Activated effector memory CD4-positive, alpha-beta T cell treated with anti-CD3 and anti-CD28 coated beads, Interleukin-2, amount 50 U/mL, for 16 hours (primary cell): ENCODE data around the gene COL27A1.
"Not testable (repeated sequence)": the region's sequence is repeated elsewhere in the genome, so short reads cannot be mapped to it uniquely, and the experiment has no call there.

ENCODE experiments used
- DNase-seq: peaks from one replicate; pipeline ENCODE4 v3.0.0-alpha.2; 2020

COL27A1 gene

DNA sequence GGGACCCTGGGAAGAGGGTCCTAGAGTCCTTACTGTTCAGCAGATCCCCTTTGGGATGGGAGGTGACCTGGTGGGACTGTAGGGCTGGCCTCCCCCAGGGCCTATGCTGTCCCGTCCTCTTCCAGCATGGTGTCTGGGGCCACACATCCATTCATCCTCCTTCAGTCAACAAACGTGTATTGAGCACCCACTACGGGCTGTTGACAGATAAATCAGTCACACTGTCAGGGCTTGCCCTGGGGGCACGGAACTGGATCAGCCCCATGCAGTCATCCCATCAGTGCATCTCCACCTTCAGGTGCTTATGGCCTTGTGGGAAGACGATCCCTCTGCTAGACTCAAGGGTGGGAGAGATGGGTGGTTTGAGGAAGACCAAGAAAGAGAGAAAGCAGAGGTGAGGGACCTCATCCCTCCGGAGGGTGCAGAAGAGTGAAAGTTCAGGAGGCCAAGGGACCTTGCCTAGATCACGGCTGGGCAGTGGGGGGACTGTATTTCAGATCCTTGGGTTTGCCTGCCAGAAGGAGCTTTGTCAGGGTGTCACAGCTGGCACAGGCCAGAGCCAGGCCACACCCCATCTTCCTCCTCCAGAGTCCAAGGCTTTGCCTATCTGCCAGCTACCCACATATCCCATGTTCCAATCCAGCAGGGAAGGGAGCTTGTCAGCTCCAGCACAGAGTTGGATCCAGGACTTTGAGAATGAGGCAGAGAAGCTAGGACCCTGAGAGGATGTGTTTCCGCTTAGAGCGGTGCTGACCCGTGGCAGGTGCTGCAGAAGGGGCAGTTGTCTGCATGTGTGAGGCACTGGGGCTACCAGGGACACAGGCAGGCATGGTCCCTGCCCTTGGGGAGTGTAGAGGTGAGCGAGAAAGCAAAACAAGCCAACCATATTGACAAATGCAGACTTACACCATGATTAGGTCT, 30.5 kb downstream of the COL27A1 start:
- no peak for DNase-seq

GRCh38 chr9:114186605-114187289, 31.4 kb downstream of the COL27A1 start:
- no peak for DNase-seq

GRCh38 chr9:114187827-114188226, 32.5 kb downstream of the COL27A1 start:
- DNase-seq = no peak

GRCh38 chr9:114189823-114190562, 34.7 kb downstream of the COL27A1 start:
- DNase-seq = no peak

GRCh38 chr9:114190563-114190905, 35.2 kb downstream of the COL27A1 start:
- DNase-seq = no peak

GRCh38 chr9:114191402-114191801, 36.1 kb downstream of the COL27A1 start:
- DNase-seq = not testable (repeated sequence)

DNA sequence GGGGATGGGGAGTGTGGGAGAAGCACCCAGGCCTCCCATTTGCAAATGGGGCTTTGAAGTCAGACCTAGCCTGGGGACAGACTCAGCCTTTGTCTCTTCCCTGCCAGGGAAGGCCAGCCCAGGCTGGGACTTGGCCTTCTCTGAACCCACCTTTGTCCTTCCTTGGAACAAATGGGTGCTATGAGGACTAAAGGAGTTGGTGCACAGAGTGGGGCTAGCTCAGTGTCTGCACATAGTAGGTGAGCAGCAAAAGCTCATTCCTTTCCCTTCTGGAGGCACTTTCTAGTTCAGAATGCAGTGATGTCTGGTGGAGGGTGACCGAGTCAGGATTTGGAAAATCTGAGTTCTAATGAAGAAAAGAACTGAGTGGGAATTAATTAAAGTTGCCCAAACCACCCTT, 37.2 kb downstream of the COL27A1 start:
- DNase-seq = no peak

- DNase-seq = no peak
Measured at GRCh38 chr9:114193090-114193489, 37.8 kb downstream of the COL27A1 start.

- DNase-seq = no peak
Measured at GRCh38 chr9:114196117-114196516, 40.8 kb downstream of the COL27A1 start.

DNA sequence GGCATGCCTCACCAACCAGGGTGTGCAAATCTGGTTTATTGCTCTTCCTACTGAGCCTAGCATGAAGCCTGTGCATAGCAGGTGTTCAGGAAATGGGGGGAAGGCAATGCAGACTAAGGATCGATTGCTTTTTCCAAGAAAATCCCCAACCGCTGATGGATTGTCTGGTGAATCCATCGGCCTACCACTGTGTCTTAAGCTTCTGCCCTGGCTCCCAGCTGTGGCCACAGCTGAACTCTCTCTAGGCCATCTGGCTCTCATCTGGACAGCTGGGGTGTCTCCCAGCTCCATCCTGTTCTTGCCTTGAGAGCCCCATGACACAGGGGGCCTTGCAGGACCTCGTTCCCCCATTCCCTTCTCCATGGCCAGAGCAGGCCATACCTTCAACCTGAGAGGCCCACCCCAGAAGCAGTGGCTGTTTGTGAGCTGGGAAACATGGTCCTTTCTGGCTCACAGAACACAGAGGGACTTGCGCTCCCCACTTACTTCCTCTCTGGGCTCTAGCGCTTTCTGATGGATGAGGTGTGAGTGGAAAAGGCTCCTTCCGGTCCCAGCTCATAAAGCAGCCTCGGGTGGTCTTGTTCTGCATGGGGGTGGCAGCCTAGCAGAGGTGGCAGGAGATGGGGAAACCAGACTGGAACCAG, 41.8 kb downstream of the COL27A1 start:
- no peak for DNase-seq

GRCh38 chr9:114198249-114199040, 43.1 kb downstream of the COL27A1 start:
- no peak for DNase-seq

- DNase-seq = no peak
Measured at GRCh38 chr9:114200721-114201300, 45.5 kb downstream of the COL27A1 start.

- no peak for DNase-seq
Measured at GRCh38 chr9:114202396-114202795, 47.1 kb downstream of the COL27A1 start.

DNA sequence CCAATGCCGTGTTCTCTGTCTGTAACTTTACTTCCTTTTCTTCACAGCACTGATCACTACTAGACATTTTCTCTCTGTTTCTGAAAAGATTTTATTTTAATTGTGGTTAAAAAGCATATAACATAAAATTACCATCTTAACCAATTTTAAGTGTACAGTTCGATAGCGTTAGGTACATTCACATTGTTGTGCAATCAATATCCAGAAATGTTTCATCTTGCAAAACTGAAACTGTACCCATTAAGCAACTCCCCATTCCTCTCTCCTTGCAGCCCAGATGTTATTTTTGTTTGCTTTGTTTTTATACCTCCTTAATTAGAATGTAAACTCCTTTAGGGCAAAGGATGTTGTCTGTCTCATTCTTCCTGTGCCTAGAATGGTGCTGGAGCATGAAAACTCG, 47.5 kb downstream of the COL27A1 start:
- no peak for DNase-seq

GRCh38 chr9:114203410-114204140, 48.2 kb downstream of the COL27A1 start:
- no peak for DNase-seq

DNA sequence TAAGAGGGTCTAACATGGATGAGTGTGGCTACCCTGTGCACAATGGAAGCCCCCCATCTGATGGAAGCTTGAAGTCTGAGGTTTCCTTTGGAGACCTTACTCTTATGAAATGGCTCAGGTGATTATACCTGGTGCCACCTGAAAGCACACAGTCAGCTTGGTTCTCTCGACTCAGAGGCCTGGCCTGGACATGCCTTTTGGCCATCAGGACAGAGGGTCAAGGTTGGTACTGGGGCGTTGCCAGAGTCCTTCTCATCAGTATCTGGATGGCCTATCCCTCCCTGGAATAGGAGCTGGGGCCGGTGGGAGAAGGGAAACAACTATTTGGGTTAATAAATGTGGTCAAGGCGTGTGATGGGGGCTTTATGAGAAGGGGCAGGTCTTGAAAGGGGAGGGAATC, 48.9 kb downstream of the COL27A1 start:
- DNase-seq = no peak

DNA sequence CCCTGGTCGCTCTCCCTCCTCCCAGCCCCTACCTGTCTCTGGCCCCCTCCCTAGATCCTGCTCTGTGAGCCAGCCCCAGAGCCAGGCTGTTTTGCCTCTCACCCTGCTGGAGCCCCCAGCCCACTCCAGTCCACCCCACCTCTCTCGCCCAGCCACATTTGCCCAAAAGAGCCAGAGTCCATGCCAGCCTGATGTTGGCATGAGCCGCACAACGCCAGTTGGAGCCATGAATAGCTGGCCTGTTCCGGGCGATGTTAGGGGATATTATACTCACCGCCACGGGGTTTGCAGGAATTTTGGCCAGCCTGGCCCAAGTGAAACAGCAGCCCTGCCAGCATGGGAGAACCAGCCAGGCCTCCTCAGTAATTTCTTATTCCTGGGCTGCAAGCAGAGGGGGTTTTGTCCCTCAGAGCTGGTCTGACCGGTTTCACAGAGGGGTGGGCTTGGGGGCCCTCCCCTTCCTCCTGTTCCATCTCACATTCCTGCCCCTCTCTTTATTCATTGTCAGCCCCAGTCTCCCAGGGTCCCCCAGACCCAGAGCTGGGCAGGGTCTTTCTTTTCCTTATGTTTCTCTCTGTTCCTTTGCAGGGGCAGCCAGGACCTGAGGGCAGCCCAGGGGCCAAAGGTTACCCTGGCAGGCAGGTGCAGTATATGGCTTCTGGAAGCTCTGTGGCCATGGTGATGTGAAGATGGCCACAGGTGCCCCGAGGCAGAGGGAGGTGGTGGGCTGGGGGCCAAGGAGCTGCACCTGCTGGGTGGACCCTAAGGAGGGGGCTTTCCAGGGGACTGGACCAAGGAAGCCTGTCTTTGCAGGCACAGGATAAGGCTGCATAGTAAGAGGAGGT, 50.1 kb downstream of the COL27A1 start:
- no peak for DNase-seq

DNA sequence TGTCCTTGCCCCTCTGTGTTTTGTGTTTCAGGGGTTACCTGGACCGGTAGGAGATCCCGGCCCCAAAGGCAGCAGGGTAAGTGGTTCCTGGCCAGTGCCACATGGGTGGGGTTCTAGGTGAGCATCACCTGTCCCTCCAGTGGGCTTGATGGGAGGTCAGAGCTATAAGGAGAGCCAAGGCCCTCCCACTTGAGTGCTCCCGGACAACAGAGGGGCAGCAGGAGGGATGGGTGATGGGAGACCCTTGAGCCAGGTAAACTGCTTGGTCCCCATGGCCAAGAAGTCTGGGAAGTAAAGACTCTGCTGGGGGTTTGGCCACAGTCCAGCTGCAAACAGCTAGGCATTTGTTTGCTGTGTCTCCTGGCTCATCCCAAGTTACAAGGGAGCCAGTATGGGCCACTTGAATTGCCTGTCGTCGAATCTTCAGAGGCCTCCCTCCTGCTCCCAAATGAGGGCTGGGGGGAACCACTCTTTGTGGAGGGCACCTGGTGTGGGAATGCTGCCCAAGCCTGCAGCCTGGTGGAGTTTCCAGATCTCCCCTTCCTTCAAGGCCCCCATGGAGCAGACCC, 51.0 kb downstream of the COL27A1 start:
- DNase-seq = no peak

DNA sequence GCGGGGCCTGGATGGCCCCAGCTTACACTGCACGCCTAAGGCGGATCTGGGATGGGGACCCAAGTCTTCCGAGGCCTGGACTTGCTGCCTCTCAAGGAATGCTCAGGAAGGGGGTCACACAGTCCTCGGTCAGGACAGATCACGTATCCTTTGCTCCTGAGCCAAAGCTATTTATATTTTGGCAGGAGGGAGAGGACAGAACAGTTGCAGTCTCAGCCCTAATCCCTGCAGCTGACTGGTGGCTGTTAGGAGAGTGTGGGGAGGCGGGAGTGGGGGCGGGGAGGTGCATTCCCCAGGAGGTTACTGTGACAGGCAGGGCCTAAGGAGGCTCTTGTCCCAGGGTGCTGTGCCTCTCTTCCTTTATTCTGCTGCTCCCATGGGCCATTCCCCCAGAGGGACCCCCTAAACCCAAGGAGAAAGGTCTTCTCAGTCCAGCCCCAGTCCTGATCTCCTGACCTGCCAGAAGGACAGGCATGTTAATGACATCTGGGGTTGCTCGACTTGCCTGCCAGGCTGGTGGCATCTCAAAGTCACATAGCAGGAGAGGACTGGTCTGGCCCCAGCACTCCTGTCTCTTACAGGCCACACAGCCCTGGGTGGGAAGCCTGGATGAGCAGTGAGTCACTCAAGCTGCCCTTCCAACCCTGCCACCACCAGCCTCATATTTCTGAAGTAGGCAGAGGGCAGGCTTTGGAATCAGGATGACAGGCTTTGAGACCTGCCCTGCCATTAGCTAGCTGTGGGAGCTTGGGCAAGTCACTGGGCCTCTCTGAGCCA, 51.9 kb downstream of the COL27A1 start:
- no peak for DNase-seq
